H1 (cell line): Measurements from ENCODE around the gene CDK16. TPM values are rescaled to one million over a fixed set of nuclear protein-coding genes. Genes with fewer than 3 reads are reported as not detected.

Experiments used
- CTCF ChIA-PET: fragments of 300-600 bp; sonication (Branson Sonifier 250); formaldehyde crosslinking; loops from one replicate; lab custom pipeline; 2021; ENCODE audit not compliant: partially characterized antibody; lab: Charles Lee
- POLR2A ChIA-PET: fragments of 300-600 bp; sonication (Branson Sonifier 250); formaldehyde crosslinking; loops from one replicate; lab custom pipeline; 2021; ENCODE audit warnings: inconsistent platforms; ENCODE audit not compliant: partially characterized antibody; lab: Charles Lee
- DNase-seq, 2 experiments: peaks; one replicate each; pipeline versions ENCODE4 v3.0.0 to v3.0.0-alpha.2; 2010 to 2022; ENCODE audit warnings: low spot score in 2 of 2, low read depth in 1 of 2, mixed read lengths in 1 of 2
- FAIRE-seq: peaks from 2 replicates; lab custom pipeline; 2011; peaks lifted over from hg19 to GRCh38; lab: Jason Lieb, UNC
- H2AFZ ChIP-seq: 2 replicates; pipeline ENCODE4 v1.8.1; 2012; ENCODE audit warnings: low read length, inconsistent platforms
- H2AK5ac ChIP-seq: 2 replicates; pipeline ENCODE4 v1.6.1; 2013; ENCODE audit warnings: low read depth, low read length
- H2BK120ac ChIP-seq: replicated peaks from 2 replicates; pipeline ENCODE3; 2013; ENCODE audit warnings: low read depth, low read length, inconsistent platforms
- H2BK12ac ChIP-seq: 2 replicates; pipeline ENCODE4 v1.6.1; 2013; ENCODE audit warnings: low read depth, low read length
- H2BK15ac ChIP-seq: 2 replicates; pipeline ENCODE4 v1.6.1; 2013; ENCODE audit warnings: low read length
- H2BK20ac ChIP-seq: 2 replicates; pipeline ENCODE4 v1.6.1; 2013; ENCODE audit warnings: low read length
- H2BK5ac ChIP-seq: 2 replicates; pipeline ENCODE4 v1.6.1; 2013; ENCODE audit warnings: low read depth, low read length
- H3K14ac ChIP-seq: 2 replicates; pipeline ENCODE4 v1.6.1; 2013; ENCODE audit warnings: inconsistent platforms; ENCODE audit not compliant: insufficient read length
- H3K18ac ChIP-seq: 2 replicates; pipeline ENCODE4 v1.6.1; 2013; ENCODE audit warnings: low read length; ENCODE audit errors: extremely low read depth
- H3K23ac ChIP-seq: 2 replicates; pipeline ENCODE4 v1.6.1; 2013; ENCODE audit warnings: inconsistent platforms; ENCODE audit not compliant: insufficient read length
- H3K23me2 ChIP-seq: 2 replicates; pipeline ENCODE4 v1.6.1; 2013; ENCODE audit warnings: low read depth, low read length
- H3K27ac ChIP-seq: 2 replicates; pipeline ENCODE4 v1.6.1; 2011; ENCODE audit warnings: low read depth, low read length, inconsistent platforms
- H3K27me3 ChIP-seq, 4 experiments: replicated peaks in 1 of 4; 1 replicate in 1 of 4; 2 replicates in 3 of 4; pipeline versions ENCODE4 v1.6.1 to v1.8.1; 2011 to 2013; ENCODE audit warnings: low read length in 3 of 4, mild to moderate bottlenecking in 3 of 4, inconsistent platforms in 2 of 4, mixed read lengths in 2 of 4, moderate library complexity in 1 of 4; ENCODE audit not compliant: control insufficient read depth in 3 of 4, insufficient read depth in 3 of 4; ENCODE audit errors: extremely low read depth in 1 of 4
- H3K36me3 ChIP-seq, 4 experiments: 2 replicates each; pipeline versions ENCODE4 v1.6.1 to v1.8.1; 2011 to 2013; ENCODE audit warnings: mild to moderate bottlenecking in 4 of 4, low read length in 3 of 4, moderate library complexity in 2 of 4, control low read depth in 1 of 4, inconsistent platforms in 1 of 4; ENCODE audit not compliant: insufficient read depth in 4 of 4, control insufficient read depth in 2 of 4
- H3K4ac ChIP-seq: replicated peaks from 2 replicates; pipeline ENCODE3; 2013; ENCODE audit warnings: low read length, low read depth, mixed read lengths, inconsistent platforms; ENCODE audit not compliant: insufficient read length
- H3K4me1 ChIP-seq, 4 experiments: replicated peaks in 1 of 4; 1 replicate in 1 of 4; 2 replicates in 3 of 4; pipeline versions ENCODE4 v1.6.1 to v1.8.1; 2011 to 2013; ENCODE audit warnings: low read length in 3 of 4, inconsistent platforms in 2 of 4, mixed read lengths in 1 of 4; ENCODE audit not compliant: insufficient read depth in 4 of 4, control insufficient read depth in 3 of 4
- H3K4me2 ChIP-seq, 2 experiments: 2 replicates each; pipeline versions ENCODE4 v1.6.1 to v1.8.1; 2011 to 2013; ENCODE audit warnings: low read depth in 2 of 2, low read length in 2 of 2, control low read depth in 1 of 2, inconsistent platforms in 1 of 2, mild to moderate bottlenecking in 1 of 2; ENCODE audit not compliant: insufficient read depth in 1 of 2
- H3K4me3 ChIP-seq, 4 experiments: fragments of 200-600, 300-600 bp in 1 of 4; sonication (generic), shearing (Covaris generic), sonication (Bioruptor Twin) in 1 of 4; 2 replicates each; pipeline versions ENCODE4 v1.5.1 to v1.8.1; 2011 to 2016; ENCODE audit warnings: low read length in 4 of 4, low read depth in 3 of 4, control low read depth in 2 of 4, inconsistent platforms in 2 of 4, mild to moderate bottlenecking in 2 of 4, mixed read lengths in 1 of 4, moderate library complexity in 1 of 4; ENCODE audit not compliant: insufficient read depth in 2 of 4; ENCODE audit errors: extremely low read depth in 1 of 4
- H3K56ac ChIP-seq: replicated peaks from 2 replicates; pipeline ENCODE3; 2013; ENCODE audit warnings: low read depth, mild to moderate bottlenecking, mixed read lengths, low read length, inconsistent platforms; ENCODE audit not compliant: insufficient read length
- H3K79me1 ChIP-seq: 2 replicates; pipeline ENCODE4 v1.6.1; 2013; ENCODE audit warnings: low read depth, low read length, control low read depth
- H3K79me2 ChIP-seq, 2 experiments: 2 replicates each; pipeline versions ENCODE4 v1.6.1 to v1.8.1; 2012 to 2013; ENCODE audit warnings: low read length in 2 of 2, mild to moderate bottlenecking in 2 of 2, inconsistent platforms in 1 of 2; ENCODE audit not compliant: insufficient read depth in 2 of 2, control insufficient read depth in 1 of 2
- H3K9ac ChIP-seq, 4 experiments: replicated peaks in 1 of 4; 1 replicate in 1 of 4; 2 replicates in 3 of 4; pipeline versions ENCODE4 v1.6.1 to v1.8.1; 2011 to 2013; ENCODE audit warnings: low read depth in 3 of 4, low read length in 3 of 4, control low read depth in 2 of 4, mild to moderate bottlenecking in 2 of 4, moderate library complexity in 2 of 4, inconsistent platforms in 1 of 4; ENCODE audit errors: extremely low read depth in 1 of 4
- H3K9me3 ChIP-seq, 2 experiments: 2 replicates each; pipeline versions ENCODE4 v1.6.1 to v1.8.1; 2012 to 2013; ENCODE audit warnings: mild to moderate bottlenecking in 2 of 2, moderate library complexity in 2 of 2, control low read depth in 1 of 2, inconsistent platforms in 1 of 2, low read depth in 1 of 2, low read length in 1 of 2, mixed read lengths in 1 of 2; ENCODE audit not compliant: insufficient read depth in 2 of 2
- H4K20me1 ChIP-seq, 2 experiments: replicated peaks in 1 of 2; 2 replicates each; pipeline versions ENCODE3 to v1.8.1; 2011 to 2013; ENCODE audit warnings: inconsistent platforms in 2 of 2, low read length in 2 of 2, mild to moderate bottlenecking in 1 of 2; ENCODE audit not compliant: insufficient read depth in 2 of 2, control insufficient read depth in 1 of 2
- H4K5ac ChIP-seq: 2 replicates; pipeline ENCODE4 v1.6.1; 2013; ENCODE audit warnings: low read length, low read depth, mixed read lengths, inconsistent platforms; ENCODE audit not compliant: insufficient read length
- H4K8ac ChIP-seq: 2 replicates; pipeline ENCODE4 v1.8.0; 2013; ENCODE audit warnings: mild to moderate bottlenecking, moderate library complexity, low read length, inconsistent platforms; ENCODE audit not compliant: insufficient read depth; ENCODE audit errors: extremely low read depth
- H4K91ac ChIP-seq: replicated peaks from 2 replicates; pipeline ENCODE3; 2013; ENCODE audit warnings: low read length, mixed read lengths, inconsistent platforms; ENCODE audit not compliant: insufficient read length
- BCL11A ChIP-seq, 2 experiments: IDR thresholded peaks; one replicate each; pipeline ENCODE4 v1.6.1; 2011; ENCODE audit warnings: low read depth in 2 of 2, low read length in 2 of 2, mild to moderate bottlenecking in 2 of 2
- BRCA1 ChIP-seq: IDR thresholded peaks from 2 replicates; pipeline ENCODE4 v1.6.1; 2012; ENCODE audit warnings: low read depth, low read length, improper control_type of control experiment
- CBX5 ChIP-seq: fragments of 300-800, 300-1000 bp; sonication (generic); IDR thresholded peaks from 2 replicates; pipeline ENCODE4 v1.7.1; 2016; ENCODE audit warnings: antibody characterized with exemption, low read length, low read depth
- CEBPB ChIP-seq: IDR thresholded peaks from 2 replicates; pipeline ENCODE4 v1.6.1; 2012; ENCODE audit warnings: low read depth, low read length
- KDM1A ChIP-seq: fragments of 200-600, 300-600 bp; sonication (generic); IDR thresholded peaks from 2 replicates; pipeline ENCODE4 v1.7.1; 2016; ENCODE audit warnings: mild to moderate bottlenecking, low read length, borderline replicate concordance
- MAFK ChIP-seq: IDR thresholded peaks from 2 replicates; pipeline ENCODE4 v1.6.1; 2012; ENCODE audit warnings: low read depth, mild to moderate bottlenecking, improper control_type of control experiment, low read length
- NRF1 ChIP-seq: IDR thresholded peaks from 2 replicates; pipeline ENCODE4 v1.6.1; 2011; ENCODE audit warnings: mild to moderate bottlenecking, low read depth, low read length, improper control_type of control experiment
- POU5F1 ChIP-seq: IDR thresholded peaks from 2 replicates; pipeline ENCODE4 v1.6.1; 2011; ENCODE audit warnings: low read depth, mild to moderate bottlenecking, low read length, moderate library complexity
- SP4 ChIP-seq: IDR thresholded peaks from 2 replicates; pipeline ENCODE4 v1.6.1; 2012; ENCODE audit warnings: low read length, inconsistent platforms
- TAF7 ChIP-seq: optimal IDR thresholded peaks from 2 replicates; pipeline ENCODE3; 2011; ENCODE audit warnings: low read depth, mild to moderate bottlenecking, inconsistent platforms, low read length, moderate library complexity, borderline replicate concordance
- WGBS, 2 experiments: shearing (Covaris generic) in 1 of 2; methylation state at CpG; one replicate each; pipeline versions ENCODE4 v1.1.6 to v1.1.7; 2013 to 2015; ENCODE audit warnings: low lambda C conversion rate in 2 of 2, mixed read lengths in 2 of 2, inconsistent platforms in 1 of 2, low coverage in 1 of 2, missing lambda C conversion rate in 1 of 2; ENCODE audit not compliant: insufficient replicate concordance in 2 of 2, insufficient coverage in 1 of 2, insufficient read length in 1 of 2; ENCODE audit errors: extremely low coverage in 1 of 2, missing lambda C conversion rate in 1 of 2; 5-methylcytosine and 5-hydroxymethylcytosine counted together
- polyA plus RNA-seq, 7 experiments: library from polyadenylated mRNA; depleted of rRNA in 3 of 7; stranded (reverse) in 5 of 7; unstranded in 2 of 7; fragments of >200 nt in 5 of 7; fragments of 200-250 nt in 2 of 7; gene quantifications; 1 replicate in 5 of 7; 2 replicates in 1 of 7; 4 replicates in 1 of 7; pipeline versions ENCODE4 v1.2.1 to v1.2.3, GENCODE V29; 2011 to 2013; ENCODE audit warnings: missing spikeins in 2 of 7, mixed read lengths in 2 of 7
- total RNA-seq: library from RNA; stranded (reverse); fragmentation: NEBNext Ultra II Directional; extraction: Animal tissue kit (Norgen Biotek cat#: 25700); gene quantifications from 2 replicates; pipeline ENCODE4 v1.2.1, GENCODE V29; 2021
- TF ChIP-seq, protein P1 (sequence below): IDR thresholded peaks from 2 replicates; pipeline ENCODE4 v1.6.1; 2012; ENCODE audit warnings: low read length, inconsistent platforms

The CDK16 gene
- total and polyA plus RNA-seq, 2 of the 8 experiments (the other 6 are each of a cell fraction or from before 2014, with no cell fraction given): 124 to 204 TPM

DNA sequence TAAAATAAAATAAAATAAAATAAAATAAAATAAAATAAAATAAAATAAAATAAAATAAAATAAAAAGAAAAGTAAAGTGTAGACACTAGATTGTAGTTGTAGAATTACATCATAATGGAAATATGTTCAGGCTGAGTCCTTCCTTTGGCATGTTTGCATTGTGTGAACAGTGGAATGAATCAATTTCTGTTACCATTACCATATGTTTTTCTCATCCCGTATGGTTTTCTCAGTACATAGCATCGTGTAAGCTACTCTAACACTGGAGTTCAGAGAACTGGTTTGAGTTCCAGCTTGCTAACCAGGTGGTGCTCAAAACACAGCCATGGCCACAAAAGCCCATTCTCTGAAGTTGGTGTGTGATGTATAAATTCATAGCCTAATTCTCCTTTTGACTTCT, 60.2 kb downstream of the CDK16 start:
- WGBS, 2 experiments: 93% methylated on average over 2 of the region's 2 CpGs; no CpG with 5 or more reads in 1 of the 2 experiments
- no peaks in the 10 kb centered on the region for H3K79me1 ChIP-seq
- H2BK15ac ChIP-seq: no peak overlapping the region
- TF ChIP-seq, protein P1, sequence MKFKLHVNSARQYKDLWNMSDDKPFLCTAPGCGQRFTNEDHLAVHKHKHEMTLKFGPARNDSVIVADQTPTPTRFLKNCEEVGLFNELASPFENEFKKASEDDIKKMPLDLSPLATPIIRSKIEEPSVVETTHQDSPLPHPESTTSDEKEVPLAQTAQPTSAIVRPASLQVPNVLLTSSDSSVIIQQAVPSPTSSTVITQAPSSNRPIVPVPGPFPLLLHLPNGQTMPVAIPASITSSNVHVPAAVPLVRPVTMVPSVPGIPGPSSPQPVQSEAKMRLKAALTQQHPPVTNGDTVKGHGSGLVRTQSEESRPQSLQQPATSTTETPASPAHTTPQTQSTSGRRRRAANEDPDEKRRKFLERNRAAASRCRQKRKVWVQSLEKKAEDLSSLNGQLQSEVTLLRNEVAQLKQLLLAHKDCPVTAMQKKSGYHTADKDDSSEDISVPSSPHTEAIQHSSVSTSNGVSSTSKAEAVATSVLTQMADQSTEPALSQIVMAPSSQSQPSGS: no peak
- TF ChIP-seq BCL11A (IDR thresholded peaks at IDR 0.05; ENCODE audit: low read depth in 2 of 2, low read length in 2 of 2) (no peak), CEBPB (no peak), BRCA1 (no peak), NRF1 (no peak), SP4 (no peak), TAF7 (no peak), MAFK (no peak), POU5F1 (no peak), KDM1A (no peak), CBX5 (no peak)
- FAIRE-seq (no peak), DNase-seq (no peak)
- no peak overlapping the region for H2BK20ac ChIP-seq
- no peak overlapping the region for H2AK5ac ChIP-seq
- H3K56ac ChIP-seq: no peak overlapping the region
- H2AFZ ChIP-seq: no peak overlapping the region
- no peaks in the 10 kb centered on the region for H3K23me2 ChIP-seq
- H3K4me3 ChIP-seq: no peak overlapping the region
- no peak overlapping the region for H3K14ac ChIP-seq
- no peaks in the 10 kb centered on the region for H3K36me3 ChIP-seq
- H4K20me1 ChIP-seq: no peaks in the 10 kb centered on the region
- H3K4me2 ChIP-seq: no peak overlapping the region
- no peak overlapping the region for H3K23ac ChIP-seq
- H3K27ac ChIP-seq: no peak overlapping the region
- H2BK5ac ChIP-seq: no peak overlapping the region
- H4K5ac ChIP-seq: no peak overlapping the region
- CTCF ChIA-PET: no interaction called here
- H3K9me3 ChIP-seq: no peaks in the 10 kb centered on the region
- H4K8ac ChIP-seq: no peak overlapping the region
- H3K18ac ChIP-seq: no peak overlapping the region
- H3K4ac ChIP-seq: no peak overlapping the region
- no peak overlapping the region for H3K9ac ChIP-seq
- no peaks in the 10 kb centered on the region for H3K27me3 ChIP-seq
- no peaks in the 10 kb centered on the region for H3K4me1 ChIP-seq
- no peak overlapping the region for H4K91ac ChIP-seq
- POLR2A ChIA-PET: no interaction called here
- no peaks in the 10 kb centered on the region for H3K79me2 ChIP-seq
- no peak overlapping the region for H2BK12ac ChIP-seq
- H2BK120ac ChIP-seq: no peak overlapping the region
